HCT116 (cell line): ENCODE results near the gene DIPK2B. TPM values are rescaled to one million over a fixed set of nuclear protein-coding genes. Genes with fewer than 3 reads are reported as not detected.
A peak's percentile ranks its signal among the peaks of the same experiment; 100 is the strongest.

Source experiments
- ATAC-seq: fragments of 200-7000 bp; cut with Tn5 transposase; 2 replicates; pipeline ENCODE4 v1.9.1; 2020; ENCODE audit warnings: mild to moderate bottlenecking, moderate library complexity
- BruUV-seq: library from RNA; stranded (reverse); fragments of 400-500 nt; replicated peaks from 2 replicates; lab custom pipeline; 2021; lab: Mats Ljungman, UMichigan
- CTCF ChIA-PET: fragments of 300-600 bp; sonication (Branson Sonifier 250); formaldehyde crosslinking; loops from one replicate; lab custom pipeline; 2021; ENCODE audit warnings: antibody characterized with exemption; lab: Charles Lee
- POLR2A ChIA-PET: fragments of 300-600, 350-600 bp; sonication (Branson Sonifier 250); formaldehyde crosslinking; loops from one replicate; lab custom pipeline; 2021; ENCODE audit warnings: antibody characterized with exemption; lab: Charles Lee
- RAD21 ChIA-PET, 2 experiments: fragments of 300-600 bp; sonication (Branson Sonifier 250); formaldehyde crosslinking; loops; one replicate each; lab custom pipeline; 2023; ENCODE audit warnings: low total read pairs in 2 of 2; ENCODE audit not compliant: uncharacterized antibody in 2 of 2, unreplicated experiment in 2 of 2, low non-redundant PET in 1 of 2; lab: Charles Lee
- DNase-seq: peaks from one replicate; pipeline ENCODE4 v3.0.0-alpha.2; 2010; ENCODE audit warnings: low read depth, low spot score
- H2AFZ ChIP-seq: fragments of 200-600 bp; shearing (Covaris generic), sonication (generic); 2 replicates; pipeline ENCODE4 v1.6.1; 2017; ENCODE audit warnings: low read depth, mixed run types, mixed read lengths, antibody characterized with exemption, low read length; ENCODE audit not compliant: poor library complexity, severe bottlenecking
- H3K27ac ChIP-seq: 2 replicates; pipeline ENCODE4 v1.5.1; 2012; ENCODE audit warnings: low read depth, low read length
- H3K27me3 ChIP-seq: fragments of 200-600 bp; sonication (generic); 2 replicates; pipeline ENCODE4 v1.6.1; 2016; ENCODE audit warnings: mixed run types, low read length, mixed read lengths; ENCODE audit not compliant: insufficient read depth
- H3K36me3 ChIP-seq, 2 experiments: fragments of 200-500 bp in 1 of 2; fragments of 200-600 bp in 1 of 2; sonication (Bioruptor generic) in 1 of 2; sonication (generic) in 1 of 2; 2 replicates each; pipeline versions ENCODE4 v1.5.1 to v1.6.1; 2014 to 2016; ENCODE audit warnings: low read length in 2 of 2, inconsistent platforms in 1 of 2, mixed read lengths in 1 of 2, mixed run types in 1 of 2; ENCODE audit not compliant: insufficient read depth in 2 of 2, control insufficient read depth in 1 of 2
- H3K4me1 ChIP-seq, 2 experiments: fragments of 200-600 bp in 1 of 2; sonication (generic) in 1 of 2; 2 replicates each; pipeline versions ENCODE4 v1.5.1 to v1.6.1; 2012 to 2017; ENCODE audit warnings: low read length in 2 of 2, inconsistent platforms in 1 of 2, mild to moderate bottlenecking in 1 of 2, mixed read lengths in 1 of 2, mixed run types in 1 of 2, moderate library complexity in 1 of 2; ENCODE audit not compliant: insufficient read depth in 2 of 2, control insufficient read depth in 1 of 2
- H3K4me2 ChIP-seq: fragments of 200-600 bp; sonication (generic); 2 replicates; pipeline ENCODE4 v1.6.1; 2017; ENCODE audit warnings: mixed run types, low read length, mixed read lengths
- H3K4me3 ChIP-seq, 2 experiments: fragments of 200-600 bp in 1 of 2; sonication (generic) in 1 of 2; replicated peaks in 1 of 2; 2 replicates each; pipeline ENCODE4 v1.5.1; 2011 to 2016; ENCODE audit warnings: low read length in 2 of 2, control low read depth in 1 of 2, low read depth in 1 of 2, mild to moderate bottlenecking in 1 of 2, mixed read lengths in 1 of 2, mixed run types in 1 of 2
- H3K79me2 ChIP-seq: fragments of 200-600 bp; sonication (generic); 2 replicates; pipeline ENCODE4 v1.6.1; 2017; ENCODE audit warnings: mild to moderate bottlenecking, mixed run types, low read length, moderate library complexity, mixed read lengths; ENCODE audit not compliant: insufficient read depth
- H3K9ac ChIP-seq: fragments of 200-600 bp; sonication (generic); 2 replicates; pipeline ENCODE4 v1.6.1; 2016; ENCODE audit warnings: low read length, mixed read lengths
- H3K9me2 ChIP-seq: fragments of 200-600 bp; sonication (generic), shearing (Covaris generic); 2 replicates; pipeline ENCODE4 v1.6.1; 2017; ENCODE audit warnings: mixed run types, mild to moderate bottlenecking, moderate library complexity; ENCODE audit not compliant: insufficient read depth
- H3K9me3 ChIP-seq, 2 experiments: fragments of 200-500 bp in 1 of 2; fragments of 200-600 bp in 1 of 2; sonication (Bioruptor generic) in 1 of 2; sonication (generic) in 1 of 2; 2 replicates each; pipeline ENCODE4 v1.6.1; 2014 to 2017; ENCODE audit warnings: low read length in 2 of 2, mixed read lengths in 2 of 2, inconsistent platforms in 1 of 2, low read depth in 1 of 2, mild to moderate bottlenecking in 1 of 2, mixed run types in 1 of 2, moderate library complexity in 1 of 2; ENCODE audit not compliant: control insufficient read depth in 1 of 2, insufficient read depth in 1 of 2
- H4K20me1 ChIP-seq: fragments of 200-600 bp; sonication (generic), shearing (Covaris generic); 2 replicates; pipeline ENCODE4 v1.6.1; 2017; ENCODE audit warnings: mixed run types, mild to moderate bottlenecking, moderate library complexity; ENCODE audit not compliant: insufficient read depth
- CBX3 ChIP-seq: IDR thresholded peaks from 2 replicates; pipeline ENCODE4 v1.6.1; 2012; ENCODE audit warnings: low read depth
- EGR1 ChIP-seq: IDR thresholded peaks from 2 replicates; pipeline ENCODE4 v1.6.1; 2012; ENCODE audit warnings: low read depth
- EZH2 ChIP-seq: fragments of 200-600 bp; sonication (generic); IDR thresholded peaks from 2 replicates; pipeline ENCODE4 v1.6.1; 2017; ENCODE audit warnings: antibody characterized with exemption, mixed run types
- FOSL1 ChIP-seq: IDR thresholded peaks from 2 replicates; pipeline ENCODE4 v1.6.1; 2012; ENCODE audit warnings: low read depth
- JUND ChIP-seq: IDR thresholded peaks from 2 replicates; pipeline ENCODE4 v1.6.1; 2012
- POLR2A ChIP-seq: IDR thresholded peaks from 2 replicates; pipeline ENCODE4 v1.7.0; 2011; ENCODE audit warnings: borderline replicate concordance; ENCODE audit not compliant: insufficient read depth, insufficient read length; ENCODE audit errors: extremely low read depth
- SP1 ChIP-seq: IDR thresholded peaks from 2 replicates; pipeline ENCODE4 v1.6.1; 2012; ENCODE audit warnings: low read depth
- ZBTB33 ChIP-seq: IDR thresholded peaks from 2 replicates; pipeline ENCODE4 v1.6.1; 2011; ENCODE audit warnings: mild to moderate bottlenecking, low read length, moderate library complexity; ENCODE audit not compliant: insufficient replicate concordance; ENCODE audit errors: extremely low read depth
- ZFX ChIP-seq: fragments of 450-650 bp; IDR thresholded peaks from 2 replicates; pipeline ENCODE4 v1.6.1; 2017
- ZNF274 ChIP-seq: fragments of 200-500 bp; sonication (Bioruptor generic); IDR thresholded peaks from 2 replicates; pipeline ENCODE4 v1.6.1; 2014; ENCODE audit warnings: mild to moderate bottlenecking, low read depth, low read length, inconsistent platforms
- intact Hi-C: fragments of 100-400 bp; cut with micrococcal nuclease; formaldehyde crosslinking; loops from 2 replicates; pipeline ENCODE4 v1.10.0; 2022
- total RNA-seq: library from RNA; stranded (reverse); gene quantifications from one replicate; pipeline ENCODE4 v1.2.1, GENCODE V29; 2021; ENCODE audit not compliant: unreplicated experiment
- TF ChIP-seq, protein P1 (sequence below), 3 experiments: fragments of 200-600 bp in 1 of 3; sonication (generic) in 1 of 3; IDR thresholded peaks in 2 of 3; conservative IDR thresholded peaks in 1 of 3; 2 replicates each; pipeline ENCODE4 v1.5.1; 2012 to 2017; ENCODE audit warnings: low read depth in 2 of 3, low read length in 2 of 3, antibody characterized with exemption in 1 of 3, borderline replicate concordance in 1 of 3, control low read depth in 1 of 3, mild to moderate bottlenecking in 1 of 3, mixed read lengths in 1 of 3, mixed run types in 1 of 3, moderate library complexity in 1 of 3; ENCODE audit not compliant: insufficient read depth in 1 of 3
- TF ChIP-seq, protein P2 (sequence below): IDR thresholded peaks from 2 replicates; pipeline ENCODE4 v1.6.1; 2012

The DIPK2B gene
- total RNA-seq, 1 experiment from 2014 or later, result not detected

DNA sequence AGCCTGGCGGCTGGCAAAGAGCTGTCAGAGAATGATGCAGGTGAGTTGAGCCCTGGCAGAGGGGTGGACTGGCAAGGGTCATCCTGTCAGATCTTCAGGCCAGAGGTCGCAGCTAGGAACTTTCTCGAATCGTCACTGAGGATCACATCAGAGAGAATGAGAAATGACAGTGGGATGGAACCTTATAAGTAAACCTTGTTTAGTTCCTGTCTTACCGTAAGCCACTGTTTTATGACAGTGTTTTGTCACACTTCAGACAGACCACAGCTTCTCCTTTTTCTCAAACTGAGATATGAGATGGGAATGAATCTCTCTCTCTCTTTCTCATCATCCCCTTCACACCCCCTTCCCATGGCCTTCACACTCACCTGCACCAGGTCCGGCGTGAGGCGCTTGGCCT, 9.3 kb downstream of the DIPK2B start:
- CTCF ChIA-PET, result no interaction called here
- no peaks in the 10 kb centered on the region for H3K36me3 ChIP-seq
- no peak for DNase-seq
- TF ChIP-seq JUND, result no peak
- TF ChIP-seq POLR2A, result no peak
- TF ChIP-seq ZBTB33, result no peak
- TF ChIP-seq, all 23 proteins: peak for 0
- no peak overlapping the region for H3K9ac ChIP-seq
- H3K27ac ChIP-seq, result no peak overlapping the region
- no peak for ATAC-seq
- no peaks in the 10 kb centered on the region for H3K27me3 ChIP-seq
- H3K79me2 ChIP-seq, result no peaks in the 10 kb centered on the region
- no TSS peak for BruUV-seq
- POLR2A ChIA-PET, result no interaction called here
- RAD21 ChIA-PET, result no interaction called here
- no peaks in the 10 kb centered on the region for H3K9me3 ChIP-seq
- intact Hi-C loops, result no loop called here
- H3K4me1 ChIP-seq, result peaks cover 0 to 9% of the 10 kb centered on the region in 2 experiments; a peak in 2 of 4 replicates
- no peaks in the 10 kb centered on the region for H4K20me1 ChIP-seq
- no peaks in the 10 kb centered on the region for H3K9me2 ChIP-seq
- H2AFZ ChIP-seq, result no peak overlapping the region
- no peak overlapping the region for H3K4me3 ChIP-seq
- no peak overlapping the region for H3K4me2 ChIP-seq

GRCh38 chrX:45187731-45188130, 12.9 kb downstream of the DIPK2B start:
- Histone ChIP-seq H3K36me3 (no peaks in the 10 kb centered on the region), H4K20me1 (no peaks in the 10 kb centered on the region), H3K9me3 (no peaks in the 10 kb centered on the region), H3K79me2 (no peaks in the 10 kb centered on the region), H3K9ac (no peak overlapping the region), H3K4me2 (peak overlapping the region; percentile 68), H3K4me3 (no peak overlapping the region), H3K9me2 (no peaks in the 10 kb centered on the region), H2AFZ (no peak overlapping the region), H3K27me3 (no peaks in the 10 kb centered on the region), H3K27ac (0 out of 2 replicates have a peak overlapping the region, but pooled peaks have one; percentile 11), H3K4me1 (peaks cover 0 to 9% of the 10 kb centered on the region in 2 experiments; a peak in 2 of 4 replicates)
- intact Hi-C loops, result no loop called here
- DNase-seq, result no peak
- POLR2A ChIA-PET, result no interaction called here
- no peak for ATAC-seq
- BruUV-seq, result no TSS peak
- RAD21 ChIA-PET, result no interaction called here
- CTCF ChIA-PET, result interaction anchor here (0.6 kb wide), 1 partner anchor 1317 kb away, joined by 4 read pairs; no protein-coding TSS in a partner anchor
- TF ChIP-seq CBX3, result no peak
- TF ChIP-seq ZFX, result no peak
- TF ChIP-seq, protein P1, sequence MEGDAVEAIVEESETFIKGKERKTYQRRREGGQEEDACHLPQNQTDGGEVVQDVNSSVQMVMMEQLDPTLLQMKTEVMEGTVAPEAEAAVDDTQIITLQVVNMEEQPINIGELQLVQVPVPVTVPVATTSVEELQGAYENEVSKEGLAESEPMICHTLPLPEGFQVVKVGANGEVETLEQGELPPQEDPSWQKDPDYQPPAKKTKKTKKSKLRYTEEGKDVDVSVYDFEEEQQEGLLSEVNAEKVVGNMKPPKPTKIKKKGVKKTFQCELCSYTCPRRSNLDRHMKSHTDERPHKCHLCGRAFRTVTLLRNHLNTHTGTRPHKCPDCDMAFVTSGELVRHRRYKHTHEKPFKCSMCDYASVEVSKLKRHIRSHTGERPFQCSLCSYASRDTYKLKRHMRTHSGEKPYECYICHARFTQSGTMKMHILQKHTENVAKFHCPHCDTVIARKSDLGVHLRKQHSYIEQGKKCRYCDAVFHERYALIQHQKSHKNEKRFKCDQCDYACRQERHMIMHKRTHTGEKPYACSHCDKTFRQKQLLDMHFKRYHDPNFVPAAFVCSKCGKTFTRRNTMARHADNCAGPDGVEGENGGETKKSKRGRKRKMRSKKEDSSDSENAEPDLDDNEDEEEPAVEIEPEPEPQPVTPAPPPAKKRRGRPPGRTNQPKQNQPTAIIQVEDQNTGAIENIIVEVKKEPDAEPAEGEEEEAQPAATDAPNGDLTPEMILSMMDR (IDR thresholded peaks at IDR 0.05 in 2 of 3, conservative IDR thresholded peaks at IDR 0.05 in 1 of 3; ENCODE audit: borderline replicate concordance in 1 of 3, insufficient read depth in 1 of 3, low read depth in 2 of 3, low read length in 2 of 3), result no peak
- no peak for TF ChIP-seq FOSL1
- TF ChIP-seq EGR1, result no peak
- TF ChIP-seq, protein P2, sequence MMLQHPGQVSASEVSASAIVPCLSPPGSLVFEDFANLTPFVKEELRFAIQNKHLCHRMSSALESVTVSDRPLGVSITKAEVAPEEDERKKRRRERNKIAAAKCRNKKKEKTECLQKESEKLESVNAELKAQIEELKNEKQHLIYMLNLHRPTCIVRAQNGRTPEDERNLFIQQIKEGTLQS, result no peak
- no peak for TF ChIP-seq ZNF274
- no peak for TF ChIP-seq SP1
- TF ChIP-seq ZBTB33, result no peak
- TF ChIP-seq EZH2, result no peak
